Stimulated activated CD8-positive, alpha-beta memory T cell treated with anti-CD3 and anti-CD28 coated beads, Interleukin-4, amount 100 ng/mL, for 4 hours (primary cell): ENCODE results near the gene ZNF609.
"Not testable (repeated sequence)": the region's sequence is repeated elsewhere in the genome, so short reads cannot be mapped to it uniquely, and the experiment has no call there.

Experiments
- DNase-seq, 2 donors: peaks; one replicate each; pipeline ENCODE4 v3.0.0-alpha.2; 2020; ENCODE audit warnings: low read depth in 2 of 2, low spot score in 1 of 2

ZNF609 gene

GRCh38 chr15:64644811-64645210 is 184.4 kb downstream of the ZNF609 start:
- not testable (repeated sequence) for DNase-seq

- DNase-seq: no peak
These were observed 185.6 kb downstream of the ZNF609 start for GRCh38 chr15:64645995-64646394.

DNA sequence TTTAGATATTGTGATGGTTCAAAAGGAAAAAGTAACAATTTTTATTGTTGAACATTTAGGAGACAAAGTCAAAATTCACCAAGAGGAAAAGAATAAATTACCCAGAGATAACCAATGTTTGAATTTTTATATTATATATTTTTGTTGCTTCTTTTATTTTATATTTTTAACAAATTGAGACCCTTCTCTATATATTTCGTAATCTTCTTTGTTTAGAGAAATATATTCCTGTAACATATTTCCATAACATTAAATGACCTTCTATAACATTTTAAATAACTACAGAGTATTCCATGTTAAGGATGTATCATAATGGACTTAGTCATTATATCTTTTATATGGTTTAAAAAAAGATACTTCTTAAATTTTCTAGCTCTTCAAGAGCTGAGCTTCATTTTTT is 187.0 kb downstream of the ZNF609 start:
- DNase-seq: no peak

DNA sequence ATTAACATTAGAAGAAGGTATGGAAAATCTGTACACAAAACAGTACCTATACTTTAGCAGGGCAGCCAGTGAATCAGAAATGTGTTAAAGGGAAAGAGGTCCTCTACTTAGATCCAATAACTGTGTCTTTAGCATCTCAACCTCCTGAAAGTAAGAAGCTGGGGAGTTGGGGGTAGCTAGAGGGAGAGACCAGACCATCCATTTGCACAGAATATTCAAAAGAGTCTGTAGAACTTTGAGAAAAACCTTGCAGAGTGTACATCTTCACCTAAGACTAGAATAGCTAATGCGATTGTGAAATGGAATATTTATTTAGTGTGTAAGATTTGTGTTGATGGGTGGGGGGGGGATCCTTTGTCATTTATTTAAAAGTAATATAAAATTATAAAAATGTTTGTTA is 190.2 kb downstream of the ZNF609 start:
- DNase-seq: no peak

GRCh38 chr15:64651601-64652191 is 191.3 kb downstream of the ZNF609 start:
- DNase-seq: peak in 1 of 2 donors; percentile 9

DNA sequence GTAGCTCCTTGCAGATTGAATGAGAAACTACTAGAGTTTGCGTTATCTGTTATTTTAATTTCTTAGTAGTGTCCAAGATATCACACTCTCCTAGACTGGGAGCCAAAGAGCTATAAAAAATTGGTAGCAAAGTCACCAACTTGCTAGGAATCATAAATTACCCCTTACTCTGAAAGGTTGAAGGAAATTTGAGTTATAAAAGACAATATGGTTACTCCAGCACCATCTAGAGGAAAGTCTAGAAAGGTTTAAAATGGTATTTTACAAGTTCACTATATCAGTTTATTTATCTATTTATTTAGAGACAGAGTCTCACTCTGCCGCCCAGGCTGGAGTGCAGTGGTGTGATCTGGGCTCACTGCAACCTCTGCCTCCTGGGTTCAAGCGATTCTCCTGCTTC is 193.4 kb downstream of the ZNF609 start:
- DNase-seq: no peak

GRCh38 chr15:64656508-64656907 is 196.1 kb downstream of the ZNF609 start:
- DNase-seq: no peak

- no peak for DNase-seq
These were observed 204.8 kb downstream of the ZNF609 start for GRCh38 chr15:64665179-64665578.

DNA sequence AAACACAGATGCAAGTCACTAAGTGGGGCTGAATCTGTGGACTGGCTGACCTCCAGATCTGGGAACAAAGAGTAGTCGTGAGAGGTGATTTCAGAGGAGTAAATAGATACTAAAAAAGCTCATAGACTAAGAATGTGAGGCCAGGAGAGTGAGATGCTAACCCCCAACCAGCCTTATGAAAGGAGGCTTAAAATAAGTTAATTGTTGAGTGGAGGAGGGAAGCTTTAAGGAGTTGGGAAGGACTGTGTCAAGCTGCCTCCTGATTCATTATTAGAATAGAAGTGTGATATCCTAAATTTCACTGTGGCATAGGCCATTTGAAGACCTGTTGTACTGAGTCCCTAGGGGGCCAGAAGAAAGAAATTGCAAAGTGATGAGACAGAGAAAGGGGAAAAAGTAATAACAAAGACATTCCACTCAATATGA is 207.4 kb downstream of the ZNF609 start:
- no peak for DNase-seq

GRCh38 chr15:64673866-64674265 is 213.5 kb downstream of the ZNF609 start:
- DNase-seq: no peak

- DNase-seq: no peak
These were observed 217.9 kb downstream of the ZNF609 start for GRCh38 chr15:64678126-64678819.

- DNase-seq: no peak
These were observed 219.7 kb downstream of the ZNF609 start for GRCh38 chr15:64680097-64680496.

GRCh38 chr15:64681424-64682024 is 221.1 kb downstream of the ZNF609 start:
- no peak for DNase-seq

DNA sequence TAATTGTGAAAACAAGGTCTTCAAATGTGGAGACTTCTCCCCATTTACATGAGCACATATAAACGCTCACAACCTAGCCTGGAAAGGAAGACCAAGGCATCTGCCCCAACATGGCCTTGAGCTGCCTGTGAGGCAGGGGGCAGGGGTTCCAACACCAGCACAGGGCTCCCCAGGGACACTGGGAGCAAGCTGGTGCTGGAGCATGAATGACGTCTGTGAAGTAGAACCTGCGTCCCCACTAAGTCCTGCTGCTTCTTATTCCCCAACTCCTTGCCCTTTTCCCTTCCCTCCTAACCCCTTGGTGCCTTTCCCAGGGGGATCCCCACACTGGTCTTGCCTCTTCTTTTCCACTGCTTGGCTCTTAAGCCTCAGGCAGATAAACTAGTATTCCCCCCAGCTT is 221.9 kb downstream of the ZNF609 start:
- no peak for DNase-seq

- no peak for DNase-seq
These were observed 223.0 kb downstream of the ZNF609 start for GRCh38 chr15:64683378-64683777.

DNA sequence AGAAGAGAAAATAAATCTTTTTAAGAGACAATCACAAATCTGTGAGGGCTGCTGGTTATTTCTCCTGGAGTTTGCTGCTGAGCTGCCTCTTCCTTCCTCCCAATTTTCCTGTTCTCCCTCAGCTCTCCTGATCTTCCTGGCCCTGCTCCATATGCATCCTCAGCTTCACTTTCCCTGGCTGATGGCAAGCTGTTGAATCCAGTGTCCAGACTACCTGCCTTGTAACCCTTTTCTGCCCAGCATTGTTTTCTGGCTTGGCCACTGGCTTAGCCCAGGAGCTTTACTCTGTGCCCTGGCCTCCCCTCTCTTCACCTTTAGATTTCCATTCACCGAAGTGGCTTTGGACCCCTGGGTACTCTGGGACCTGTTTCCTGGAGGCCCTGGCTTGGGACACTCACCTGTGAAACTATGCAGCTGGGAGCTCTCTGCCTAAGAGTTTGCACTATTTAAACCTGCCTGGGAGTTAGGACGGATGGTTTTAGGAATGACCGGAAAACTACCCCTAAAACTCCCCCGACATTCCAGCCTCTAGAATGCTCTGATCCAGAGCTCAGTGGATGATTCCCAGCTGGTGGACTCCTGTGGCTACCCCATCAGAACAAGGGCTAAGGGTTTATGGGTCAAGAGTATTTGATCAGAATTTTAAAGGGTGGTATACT is 225.0 kb downstream of the ZNF609 start:
- DNase-seq: no peak

DNA sequence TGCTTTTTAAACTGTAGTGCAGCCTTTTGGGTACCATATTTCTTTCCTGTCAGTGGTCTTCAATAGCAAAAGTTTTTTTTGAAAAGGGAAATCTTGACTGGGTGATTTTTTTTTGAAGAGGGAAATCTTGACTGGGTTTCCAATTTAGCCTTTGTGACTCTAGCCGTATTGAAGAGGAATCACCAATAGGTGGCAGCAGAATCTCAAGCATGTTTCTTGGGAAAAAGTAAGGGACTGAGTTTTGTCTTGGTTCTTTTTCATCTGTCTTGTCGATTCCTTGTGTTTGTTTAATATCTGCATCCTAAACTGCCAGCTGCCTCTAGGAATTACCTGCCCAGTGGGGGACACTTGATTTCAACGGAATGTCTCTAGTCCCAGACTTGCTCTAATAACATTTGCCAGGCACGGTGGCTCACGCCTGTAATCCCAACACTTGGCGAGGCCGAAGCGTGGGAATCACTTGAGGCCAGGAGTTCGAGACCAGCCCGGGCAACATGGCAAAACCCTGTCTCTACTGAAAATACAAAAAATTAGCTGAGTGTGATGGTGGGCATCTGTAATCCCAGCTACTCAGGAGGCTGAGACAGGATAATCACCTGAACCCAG is 225.9 kb downstream of the ZNF609 start:
- no peak for DNase-seq

GRCh38 chr15:64687172-64687571 is 226.8 kb downstream of the ZNF609 start:
- DNase-seq: no peak

- DNase-seq: no peak
These were observed 227.3 kb downstream of the ZNF609 start for GRCh38 chr15:64687688-64688087.

- no peak for DNase-seq
These were observed 228.4 kb downstream of the ZNF609 start for GRCh38 chr15:64688770-64689169.

DNA sequence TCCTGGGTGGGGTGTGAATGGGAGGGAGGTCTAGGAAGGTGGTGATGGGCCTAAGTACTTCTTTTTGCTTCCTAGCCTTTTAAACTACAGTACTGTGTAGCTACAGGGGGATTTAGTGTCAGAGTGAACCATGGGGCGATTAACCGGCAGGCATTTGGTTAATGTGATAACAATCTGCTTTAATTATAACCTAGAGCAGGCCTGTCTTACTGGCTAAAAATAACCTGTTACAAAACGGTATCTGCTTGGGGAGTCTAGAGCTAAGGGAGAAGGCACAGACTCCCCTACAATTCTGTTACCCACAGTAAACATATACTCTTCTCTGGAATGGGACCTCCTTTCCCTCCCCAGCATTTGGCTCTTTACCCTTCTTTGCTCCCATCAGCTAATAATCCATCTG is 229.6 kb downstream of the ZNF609 start:
- no peak for DNase-seq
